GM23248 (cell line): ENCODE results near the gene LRIG1.

ENCODE experiments used
- EZH2 ChIP-seq: fragments of 200-600 bp; sonication (generic); IDR thresholded peaks from 2 replicates; pipeline ENCODE4 v1.6.1; 2018; ENCODE audit warnings: antibody characterized with exemption, mild to moderate bottlenecking; ENCODE audit not compliant: insufficient read depth, poor library complexity, severe bottlenecking
- EZH2phosphoT487 ChIP-seq: fragments of 200-600 bp; sonication (generic); IDR thresholded peaks from 2 replicates; pipeline ENCODE4 v1.6.1; 2018; ENCODE audit warnings: antibody characterized with exemption, moderate library complexity, mild to moderate bottlenecking, low read depth; ENCODE audit not compliant: insufficient read depth

DNA sequence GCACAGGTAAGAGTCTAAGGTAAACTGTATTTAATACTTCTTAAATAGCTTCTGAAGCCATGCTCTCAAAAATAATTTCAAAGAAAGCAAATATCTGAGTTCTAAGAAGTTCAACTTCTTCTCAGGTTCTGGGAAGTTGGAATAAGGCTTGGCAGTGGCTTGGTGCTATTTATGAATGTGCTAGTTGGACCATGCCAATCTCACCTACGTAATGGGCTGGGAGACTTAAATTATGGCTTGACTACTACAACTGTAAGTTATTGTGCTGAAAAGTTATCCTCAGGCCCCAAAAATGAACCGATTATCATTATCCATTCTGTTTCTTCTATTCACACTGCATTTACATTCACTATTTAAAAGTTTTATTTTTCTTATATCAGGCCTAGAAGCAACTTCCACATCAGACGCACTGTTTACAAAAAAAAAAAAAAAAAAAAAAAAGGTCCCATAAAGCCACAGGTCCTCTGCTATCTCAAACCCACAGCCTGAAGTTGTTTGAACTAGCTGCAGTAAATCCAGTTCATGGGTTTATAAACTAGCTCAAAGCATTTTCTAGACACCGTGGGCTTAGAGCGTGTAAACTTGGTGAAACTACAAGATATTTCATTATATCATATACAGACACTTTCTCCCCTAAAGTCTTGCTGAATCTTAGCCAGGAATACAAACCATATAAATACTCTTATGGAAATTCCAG is 3.4 kb downstream of the LRIG1 start:
- TF ChIP-seq EZH2phosphoT487, result no peak
- TF ChIP-seq EZH2, result no peak
